HepG2 (cell line): ENCODE results near the gene C3orf62. TPM values are rescaled to one million over a fixed set of nuclear protein-coding genes. Genes with fewer than 3 reads are reported as not detected.

ENCODE experiments used
- ATAC-seq: fragments of 200-7000 bp; cut with Tn5 transposase; 3 replicates; pipeline ENCODE4 v1.9.1; 2020; ENCODE audit warnings: mild to moderate bottlenecking, moderate library complexity
- BruUV-seq: library from RNA; stranded (reverse); fragments of 400-500 nt; replicated peaks from 2 replicates; lab custom pipeline; 2021; lab: Mats Ljungman, UMichigan
- CTCF ChIA-PET: fragments of 300-600 bp; formaldehyde crosslinking; extraction: SDS; loops from one replicate; lab custom pipeline; 2021; ENCODE audit warnings: low total read pairs, inconsistent platforms, low intra/inter-chr PET ratio; lab: Yijun Ruan, JAX
- POLR2A ChIA-PET: fragments of 350-600 bp; sonication (Branson Sonifier 250); formaldehyde crosslinking; loops from one replicate; lab custom pipeline; 2020; ENCODE audit warnings: antibody characterized with exemption, inconsistent platforms; lab: Yijun Ruan, JAX
- DNase-seq: peaks from one replicate; pipeline ENCODE4 v3.0.0-alpha.2; 2015; ENCODE audit warnings: low spot score
- FAIRE-seq: peaks from 3 replicates; lab custom pipeline; 2011; peaks lifted over from hg19 to GRCh38; lab: Jason Lieb, UNC
- H2AFZ ChIP-seq: one replicate; pipeline ENCODE4 v1.6.1; 2011; ENCODE audit warnings: low read length, inconsistent platforms
- H3K27ac ChIP-seq: fragments of 300-600 bp; 3 replicates; pipeline ENCODE4 v1.8.0; 2011; ENCODE audit warnings: mixed run types, mild to moderate bottlenecking, mixed read lengths, low read length, inconsistent platforms; ENCODE audit not compliant: insufficient read depth; ENCODE audit errors: extremely low read length
- H3K27me3 ChIP-seq, 2 experiments: fragments of 200-600 bp in 1 of 2; 2 replicates in 1 of 2; 3 replicates in 1 of 2; pipeline versions ENCODE4 v1.6.0 to v1.8.0; 2011; ENCODE audit warnings: low read length in 2 of 2, mild to moderate bottlenecking in 2 of 2, moderate library complexity in 2 of 2, inconsistent platforms in 1 of 2; ENCODE audit not compliant: insufficient read depth in 2 of 2, control insufficient read depth in 1 of 2
- H3K36me3 ChIP-seq, 2 experiments: fragments of 200-600 bp in 1 of 2; replicated peaks in 1 of 2; 2 replicates in 1 of 2; 3 replicates in 1 of 2; pipeline versions ENCODE4 v1.5.1 to v1.8.0; 2011; ENCODE audit warnings: low read length in 2 of 2, inconsistent platforms in 1 of 2; ENCODE audit not compliant: insufficient read depth in 2 of 2, control insufficient read depth in 1 of 2
- H3K4me1 ChIP-seq: 2 replicates; pipeline ENCODE4 v1.5.1; 2012; ENCODE audit warnings: low read length, inconsistent platforms; ENCODE audit not compliant: insufficient read depth
- H3K4me2 ChIP-seq: 2 replicates; pipeline ENCODE4 v1.6.0; 2011; ENCODE audit warnings: low read depth, low read length, inconsistent platforms
- H3K4me3 ChIP-seq, 3 experiments: fragments of 200-600 bp in 1 of 3; sonication (generic), shearing (Covaris generic) in 1 of 3; replicated peaks in 1 of 3; 2 replicates each; pipeline ENCODE4 v1.5.1; 2011 to 2016; ENCODE audit warnings: low read length in 3 of 3, inconsistent platforms in 2 of 3, low read depth in 2 of 3, mild to moderate bottlenecking in 2 of 3, control low read depth in 1 of 3, mixed read lengths in 1 of 3; ENCODE audit not compliant: insufficient read depth in 1 of 3
- H3K79me2 ChIP-seq: one replicate; pipeline ENCODE4 v1.6.1; 2011; ENCODE audit warnings: low read length, inconsistent platforms; ENCODE audit not compliant: insufficient read depth
- H3K9ac ChIP-seq: 2 replicates; pipeline ENCODE4 v1.6.0; 2011; ENCODE audit warnings: mild to moderate bottlenecking, low read depth, low read length, inconsistent platforms; ENCODE audit not compliant: insufficient read depth
- H3K9me3 ChIP-seq: 2 replicates; pipeline ENCODE4 v1.5.1; 2012; ENCODE audit warnings: mild to moderate bottlenecking, low read length
- H4K20me1 ChIP-seq: 2 replicates; pipeline ENCODE4 v1.6.0; 2011; ENCODE audit warnings: inconsistent platforms, mild to moderate bottlenecking, low read length, moderate library complexity; ENCODE audit not compliant: insufficient read depth
- AFF4 ChIP-seq: sonication (generic); formaldehyde crosslinking; IDR thresholded peaks from 2 replicates; pipeline ENCODE4 v1.4.0; 2020; ENCODE audit warnings: missing genetic modification reagents
- ATM ChIP-seq: fragments of 450-650 bp; IDR thresholded peaks from 2 replicates; pipeline ENCODE4 v1.7.1; 2017; ENCODE audit warnings: mild to moderate bottlenecking, borderline replicate concordance
- CEBPG ChIP-seq: IDR thresholded peaks from 2 replicates; pipeline ENCODE4 v1.6.1; 2016
- CREBL2 ChIP-seq: sonication (generic); formaldehyde crosslinking; IDR thresholded peaks from 2 replicates; pipeline ENCODE4 v1.8.1; 2023; ENCODE audit warnings: missing genetic modification reagents, mild to moderate bottlenecking, borderline replicate concordance
- GPBP1L1 ChIP-seq: sonication (generic); formaldehyde crosslinking; IDR thresholded peaks from 2 replicates; pipeline ENCODE4 v1.5.0; 2020; ENCODE audit warnings: mild to moderate bottlenecking, missing genetic modification reagents
- HMGA1 ChIP-seq: sonication (generic); formaldehyde crosslinking; conservative IDR thresholded peaks from 2 replicates; pipeline ENCODE4 v1.4.0; 2020; ENCODE audit warnings: missing genetic modification reagents
- KDM4B ChIP-seq: sonication (generic); formaldehyde crosslinking; IDR thresholded peaks from 2 replicates; pipeline ENCODE4 v1.4.0; 2020; ENCODE audit warnings: missing genetic modification reagents
- MXD4 ChIP-seq: IDR thresholded peaks from 2 replicates; pipeline ENCODE4 v1.6.1; 2016; ENCODE audit warnings: mild to moderate bottlenecking, missing biosample characterization, missing genetic modification reagents
- NPAS2 ChIP-seq: sonication (generic); formaldehyde crosslinking; IDR thresholded peaks from 2 replicates; pipeline ENCODE4 v1.8.0; 2022; ENCODE audit warnings: mild to moderate bottlenecking, missing genetic modification reagents, borderline replicate concordance
- RAD51 ChIP-seq: fragments of 450-650 bp; IDR thresholded peaks from 2 replicates; pipeline ENCODE4 v1.6.1; 2016; ENCODE audit warnings: borderline replicate concordance
- SMARCE1 ChIP-seq: fragments of 450-650 bp; IDR thresholded peaks from 2 replicates; pipeline ENCODE4 v1.6.1; 2017; ENCODE audit warnings: borderline replicate concordance
- ZNF7 ChIP-seq: IDR thresholded peaks from 2 replicates; pipeline ENCODE4 v1.6.1; 2016; ENCODE audit warnings: missing biosample characterization, missing genetic modification reagents
- WGBS: methylation state at CpG from one replicate; pipeline ENCODE4 v1.1.6; 2017; ENCODE audit warnings: low lambda C conversion rate; 5-methylcytosine and 5-hydroxymethylcytosine counted together
- in situ Hi-C: cut with HindIII; loops from 2 replicates; pipeline ENCODE4 v1.10.0; 2017; ENCODE audit warnings: low pct_unique_long_range_greater_than_20kb; ENCODE audit not compliant: extremely low pct_ligation_motif_present
- intact Hi-C: fragments of 100-400 bp; cut with micrococcal nuclease; formaldehyde crosslinking; loops from one replicate; pipeline ENCODE4 v1.10.0; 2022; ENCODE audit not compliant: unreplicated experiment
- polyA plus RNA-seq, 8 experiments: library from polyadenylated mRNA; depleted of rRNA in 3 of 8; stranded (reverse) in 7 of 8; unstranded in 1 of 8; fragments of >200 nt; fragmentation: Illumina TruSeq in 4 of 8; extraction: Trizol in 4 of 8; gene quantifications; 2 replicates each; pipeline versions ENCODE4 v1.2.1 to v1.2.3, GENCODE V29; 2011 to 2016; ENCODE audit warnings: low read depth in 4 of 8, missing spikeins in 1 of 8, mixed read lengths in 1 of 8; ENCODE audit not compliant: insufficient read depth in 1 of 8
- total RNA-seq, 5 experiments: library from RNA; depleted of rRNA; stranded (reverse); fragments of >200 nt; fragmentation: Illumina TruSeq; extraction: Trizol; gene quantifications; 2 replicates each; pipeline ENCODE4 v1.2.3, GENCODE V29; 2016; ENCODE audit warnings: low read depth in 1 of 5
- TF ChIP-seq, protein P1 (sequence below): sonication (generic); formaldehyde crosslinking; IDR thresholded peaks from 2 replicates; pipeline ENCODE4 v1.4.0; 2020; ENCODE audit warnings: mild to moderate bottlenecking, missing genetic modification reagents
- TF ChIP-seq, protein P2 (sequence below): sonication (generic); formaldehyde crosslinking; conservative IDR thresholded peaks from 2 replicates; pipeline ENCODE4 v1.4.0; 2020; ENCODE audit warnings: mild to moderate bottlenecking, missing genetic modification reagents, moderate library complexity

The C3orf62 gene
- total and polyA plus RNA-seq, 2 of the 13 experiments (the other 11 are each of a cell fraction or from before 2014, with no cell fraction given): 1.6 to 3.9 TPM

- TF ChIP-seq AFF4 (CRISPR knock-in tag) (no peak), HMGA1 (CRISPR knock-in tag) (no peak), NPAS2 (no peak), KDM4B (no peak), GPBP1L1 (CRISPR knock-in tag) (no peak), ZNF7 (CRISPR knock-in tag) (peak; percentile 29; the same call in 1 of the 2 replicates)
Measured at GRCh38 chr3:49295489-49296058, 18.5 kb upstream of the C3orf62 start (continued).

DNA sequence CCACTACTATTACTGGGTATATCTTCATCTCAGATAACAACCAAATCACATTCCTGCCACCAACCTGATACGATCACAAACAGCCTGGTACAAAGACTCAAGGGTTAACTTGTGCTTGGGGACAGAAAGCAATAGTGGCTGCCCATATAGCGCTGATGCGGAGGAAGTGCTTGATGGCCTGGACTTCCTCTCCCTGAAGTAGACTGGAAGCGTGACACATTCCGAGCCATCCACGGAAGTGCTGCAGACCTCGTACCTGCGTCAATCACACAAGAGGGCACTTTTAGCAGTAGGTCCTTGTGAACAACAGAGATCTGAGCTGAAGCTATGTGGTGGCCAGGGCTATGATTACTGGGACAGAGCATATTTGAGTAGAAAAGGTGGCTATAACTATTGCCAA lies 17.3 kb upstream of the C3orf62 start:
- peaks cover 13% of the 10 kb centered on the region for H3K4me1 ChIP-seq
- FAIRE-seq (no peak), ATAC-seq (no peak), DNase-seq (no peak)
- no peak overlapping the region for H3K9ac ChIP-seq
- no peaks in the 10 kb centered on the region for H3K27me3 ChIP-seq
- CTCF ChIA-PET: no interaction called here
- H2AFZ ChIP-seq: no peak overlapping the region
- no peaks in the 10 kb centered on the region for H3K79me2 ChIP-seq
- POLR2A ChIA-PET: no interaction called here
- BruUV-seq: no TSS peak
- no peak overlapping the region for H3K27ac ChIP-seq
- H3K36me3 ChIP-seq: peaks cover 23 to 54% of the 10 kb centered on the region in 2 experiments
- H3K4me3 ChIP-seq: no peak overlapping the region
- H3K9me3 ChIP-seq: no peaks in the 10 kb centered on the region
- intact Hi-C loops (no loop called here), in situ Hi-C loops (no loop called here)
- no peak overlapping the region for H3K4me2 ChIP-seq
- 100% methylated on average over 2 of the region's 8 CpGs for WGBS
- no peaks in the 10 kb centered on the region for H4K20me1 ChIP-seq
- TF ChIP-seq RAD51: no peak
- no peak for TF ChIP-seq SMARCE1
- TF ChIP-seq, protein P1, sequence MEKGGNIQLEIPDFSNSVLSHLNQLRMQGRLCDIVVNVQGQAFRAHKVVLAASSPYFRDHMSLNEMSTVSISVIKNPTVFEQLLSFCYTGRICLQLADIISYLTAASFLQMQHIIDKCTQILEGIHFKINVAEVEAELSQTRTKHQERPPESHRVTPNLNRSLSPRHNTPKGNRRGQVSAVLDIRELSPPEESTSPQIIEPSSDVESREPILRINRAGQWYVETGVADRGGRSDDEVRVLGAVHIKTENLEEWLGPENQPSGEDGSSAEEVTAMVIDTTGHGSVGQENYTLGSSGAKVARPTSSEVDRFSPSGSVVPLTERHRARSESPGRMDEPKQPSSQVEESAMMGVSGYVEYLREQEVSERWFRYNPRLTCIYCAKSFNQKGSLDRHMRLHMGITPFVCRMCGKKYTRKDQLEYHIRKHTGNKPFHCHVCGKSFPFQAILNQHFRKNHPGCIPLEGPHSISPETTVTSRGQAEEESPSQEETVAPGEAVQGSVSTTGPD (CRISPR knock-in tag): no peak
- no peak for TF ChIP-seq CEBPG (CRISPR knock-in tag)
- TF ChIP-seq ATM: no peak
- no peak for TF ChIP-seq CREBL2
- TF ChIP-seq, protein P2, sequence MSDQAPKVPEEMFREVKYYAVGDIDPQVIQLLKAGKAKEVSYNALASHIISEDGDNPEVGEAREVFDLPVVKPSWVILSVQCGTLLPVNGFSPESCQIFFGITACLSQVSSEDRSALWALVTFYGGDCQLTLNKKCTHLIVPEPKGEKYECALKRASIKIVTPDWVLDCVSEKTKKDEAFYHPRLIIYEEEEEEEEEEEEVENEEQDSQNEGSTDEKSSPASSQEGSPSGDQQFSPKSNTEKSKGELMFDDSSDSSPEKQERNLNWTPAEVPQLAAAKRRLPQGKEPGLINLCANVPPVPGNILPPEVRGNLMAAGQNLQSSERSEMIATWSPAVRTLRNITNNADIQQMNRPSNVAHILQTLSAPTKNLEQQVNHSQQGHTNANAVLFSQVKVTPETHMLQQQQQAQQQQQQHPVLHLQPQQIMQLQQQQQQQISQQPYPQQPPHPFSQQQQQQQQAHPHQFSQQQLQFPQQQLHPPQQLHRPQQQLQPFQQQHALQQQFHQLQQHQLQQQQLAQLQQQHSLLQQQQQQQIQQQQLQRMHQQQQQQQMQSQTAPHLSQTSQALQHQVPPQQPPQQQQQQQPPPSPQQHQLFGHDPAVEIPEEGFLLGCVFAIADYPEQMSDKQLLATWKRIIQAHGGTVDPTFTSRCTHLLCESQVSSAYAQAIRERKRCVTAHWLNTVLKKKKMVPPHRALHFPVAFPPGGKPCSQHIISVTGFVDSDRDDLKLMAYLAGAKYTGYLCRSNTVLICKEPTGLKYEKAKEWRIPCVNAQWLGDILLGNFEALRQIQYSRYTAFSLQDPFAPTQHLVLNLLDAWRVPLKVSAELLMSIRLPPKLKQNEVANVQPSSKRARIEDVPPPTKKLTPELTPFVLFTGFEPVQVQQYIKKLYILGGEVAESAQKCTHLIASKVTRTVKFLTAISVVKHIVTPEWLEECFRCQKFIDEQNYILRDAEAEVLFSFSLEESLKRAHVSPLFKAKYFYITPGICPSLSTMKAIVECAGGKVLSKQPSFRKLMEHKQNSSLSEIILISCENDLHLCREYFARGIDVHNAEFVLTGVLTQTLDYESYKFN (CRISPR knock-in tag): no peak
- no peak for TF ChIP-seq MXD4 (CRISPR knock-in tag)
